Posterior vena cava (tissue), 2 donors: ENCODE data around the gene ERCC8. TPM values are rescaled to one million over a fixed set of nuclear protein-coding genes. Genes with fewer than 3 reads are reported as not detected.

Experiments
- DNase-seq: peaks from one replicate; pipeline ENCODE4 v3.0.0-alpha.2; 2020; ENCODE audit warnings: low spot score
- intact Hi-C, 2 donors: fragments of 100-400 bp; cut with DNase I; formaldehyde crosslinking; loops; one replicate each; pipeline versions ENCODE4 v1.14.1 to v1.14.2; 2022 to 2023
- total RNA-seq, 2 donors: library from RNA; stranded (reverse); fragmentation: NEBNext Ultra II Directional; extraction: Animal tissue kit (Norgen Biotek cat#: 25700); gene quantifications; one replicate each; pipeline ENCODE4 v1.2.1, GENCODE V29; 2021
- donor health status: DM: yes; HTN: yes; CAD: no.
- donor health status: DM: yes; HTN: yes; CAD: no.

The ERCC8 gene
- total RNA-seq, 2 donors from 2014 or later: 9.4 to 12.2 TPM

DNA sequence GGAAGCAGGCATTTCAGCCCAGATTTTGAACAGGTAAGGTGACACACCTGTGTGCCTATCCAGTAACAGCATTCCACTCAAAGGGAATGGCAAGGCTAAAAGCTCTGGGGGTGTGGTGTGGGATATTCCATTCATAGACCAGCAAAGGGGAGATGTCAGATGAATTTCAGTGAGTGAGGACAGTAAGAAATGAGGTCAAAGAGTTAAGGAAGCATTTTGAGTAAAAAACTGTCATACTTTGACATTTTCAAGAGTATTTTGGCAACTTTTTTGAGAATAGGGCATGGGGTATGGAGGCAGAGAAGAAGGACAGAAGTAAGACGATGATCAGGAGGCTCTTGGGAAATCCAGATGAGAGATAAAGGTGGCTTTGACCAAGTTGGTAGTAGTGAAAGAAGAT is 98.6 kb downstream of the ERCC8 start:
- intact Hi-C loops: no loop called here
- no peak for DNase-seq

DNA sequence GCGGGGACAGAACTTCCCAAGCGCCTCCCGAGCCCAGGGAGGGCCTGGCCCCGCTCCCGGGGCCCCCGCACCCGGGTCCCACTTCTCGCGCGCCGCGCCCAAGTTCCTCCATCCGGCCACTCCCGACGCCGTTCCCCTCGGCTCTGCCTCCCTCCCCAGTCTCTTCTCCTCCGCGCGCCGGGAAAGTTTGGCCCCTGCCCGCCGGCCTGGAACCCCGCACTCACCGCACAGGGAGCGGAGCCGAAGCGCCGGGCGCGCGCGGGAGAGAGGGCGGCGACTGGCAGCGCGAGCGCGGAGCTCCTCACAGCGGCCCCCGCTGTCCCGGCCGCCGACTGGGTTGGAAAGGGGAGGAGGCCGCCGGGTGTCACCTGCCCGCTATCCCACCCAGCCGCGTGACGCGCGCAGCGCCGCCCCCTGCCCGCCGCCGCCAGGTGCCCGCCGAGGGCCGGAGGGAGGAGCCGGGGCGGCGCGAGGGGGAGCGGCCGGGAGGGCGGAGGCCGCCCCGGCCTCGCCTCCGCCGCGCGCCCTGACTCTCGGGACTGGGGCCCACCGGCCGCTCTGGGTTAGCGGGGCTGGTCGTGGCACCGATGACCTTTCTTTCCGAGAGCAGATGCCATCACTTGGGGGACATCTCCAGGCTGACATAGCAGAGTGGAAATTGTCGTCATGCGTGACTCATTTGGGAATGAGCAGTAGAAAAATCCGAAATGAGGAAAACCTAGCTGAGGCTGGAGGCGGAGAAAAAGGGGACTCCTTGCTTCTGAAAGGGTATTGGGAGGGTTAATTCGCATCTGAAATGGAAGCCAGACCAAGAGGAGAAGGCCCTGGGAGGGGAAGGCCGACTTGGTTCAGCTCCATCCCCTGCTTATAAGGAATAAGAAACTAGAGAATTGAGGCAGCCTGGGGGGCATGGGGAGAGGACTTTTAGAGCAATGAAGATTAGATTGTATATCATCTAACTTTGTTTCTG is 100.6 kb downstream of the ERCC8 start, which contains the start of gene ELOVL7:
TSS of gene ELOVL7 (minus strand) at position 334 of the 970 bp plus-strand sequence. CDS start 56,872 bp downstream, outside the sequence.
- intact Hi-C loops: no loop called here
- DNase-seq: peak; percentile 83

DNA sequence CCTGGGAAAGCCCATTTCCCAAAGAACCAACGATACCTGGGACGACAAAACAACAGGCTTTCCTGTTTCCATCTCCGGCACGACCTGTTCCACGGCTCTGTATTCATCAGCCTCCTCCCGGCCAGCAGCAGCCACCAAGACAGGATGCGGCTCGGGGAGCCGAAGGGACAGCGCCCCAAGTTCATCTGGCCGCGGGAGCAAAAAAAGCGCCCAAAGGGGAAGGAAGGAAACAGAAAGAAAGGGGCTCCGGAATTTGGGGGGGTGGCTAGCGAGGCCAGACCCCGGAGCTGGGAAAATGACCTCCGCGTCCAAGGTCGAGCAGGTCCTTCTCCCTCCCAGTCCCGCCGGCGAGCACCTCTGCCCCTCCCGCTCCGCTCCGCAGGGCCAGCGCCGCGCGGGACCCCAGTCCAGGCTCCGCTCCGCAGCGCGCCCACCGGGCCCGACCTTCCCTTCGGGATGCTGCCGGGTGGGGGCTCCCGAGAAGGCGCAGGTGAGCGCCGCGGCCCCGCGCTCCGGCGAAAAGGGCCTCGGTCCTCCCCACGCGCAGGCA is 101.4 kb downstream of the ERCC8 start:
- intact Hi-C loops: no loop called here
- no peak for DNase-seq

DNA sequence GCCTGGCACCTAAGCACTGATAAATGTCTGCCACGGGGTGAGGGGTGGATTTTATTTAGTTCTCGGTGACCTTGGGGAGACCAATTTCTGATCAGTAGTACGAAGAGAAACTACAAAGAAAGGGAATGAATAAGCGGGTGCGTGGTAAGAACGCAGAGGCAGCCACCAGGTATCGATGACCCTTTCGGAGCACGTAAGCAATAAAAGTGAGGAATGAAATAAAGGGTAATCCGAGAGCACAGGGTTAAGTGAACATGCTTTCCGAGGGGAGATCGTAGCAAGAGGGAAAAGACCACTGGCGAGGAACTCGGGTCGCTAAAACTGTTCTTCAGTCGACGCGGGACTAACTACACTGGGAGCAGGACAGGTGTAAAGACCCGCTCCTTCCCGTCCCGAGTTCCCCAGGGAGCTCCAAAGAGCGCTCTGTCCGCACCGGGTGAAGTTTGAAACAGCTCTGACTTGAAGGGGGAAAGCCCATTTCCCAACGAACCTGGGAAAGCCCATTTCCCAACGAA is 101.9 kb downstream of the ERCC8 start:
- DNase-seq: no peak
- intact Hi-C loops: no loop called here

DNA sequence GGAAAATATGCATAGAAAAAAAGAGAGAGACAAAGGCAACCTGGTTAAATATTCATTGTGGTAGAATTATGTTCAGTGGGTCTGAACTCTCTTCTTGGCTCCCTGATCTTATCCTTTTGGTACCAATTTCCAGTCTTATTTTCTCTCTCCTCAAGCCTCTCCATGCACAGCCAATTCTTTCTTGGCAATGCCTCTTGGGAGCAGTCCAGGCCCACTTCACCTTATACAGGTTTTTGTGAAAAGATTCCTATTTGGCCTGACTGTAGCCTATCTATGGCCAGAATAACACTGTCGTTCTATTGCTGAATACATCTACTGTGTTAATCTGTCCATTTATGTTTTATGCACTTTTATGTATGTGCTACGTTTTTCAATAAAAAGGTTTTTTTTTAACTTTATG is 103.5 kb downstream of the ERCC8 start:
- no peak for DNase-seq
- intact Hi-C loops: no loop called here

DNA sequence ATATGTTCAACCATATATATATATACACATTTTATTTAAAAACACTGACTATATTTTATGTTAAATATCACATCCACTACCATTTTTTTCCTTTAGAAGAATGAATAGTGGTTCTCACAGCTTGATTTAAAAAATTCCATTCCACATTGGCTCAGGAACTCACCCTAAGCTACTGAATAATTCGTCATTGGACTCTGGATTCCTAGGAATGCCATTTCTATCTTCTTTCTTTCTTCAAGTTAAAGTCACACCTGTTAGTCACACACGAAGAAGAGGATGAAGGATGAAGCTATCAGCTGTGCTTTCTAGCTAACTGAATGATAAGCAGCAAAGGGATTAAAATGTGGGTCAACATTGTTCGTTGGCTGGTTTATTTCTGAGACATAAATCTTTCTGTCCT is 108.7 kb downstream of the ERCC8 start:
- intact Hi-C loops: no loop called here
- no peak for DNase-seq

DNA sequence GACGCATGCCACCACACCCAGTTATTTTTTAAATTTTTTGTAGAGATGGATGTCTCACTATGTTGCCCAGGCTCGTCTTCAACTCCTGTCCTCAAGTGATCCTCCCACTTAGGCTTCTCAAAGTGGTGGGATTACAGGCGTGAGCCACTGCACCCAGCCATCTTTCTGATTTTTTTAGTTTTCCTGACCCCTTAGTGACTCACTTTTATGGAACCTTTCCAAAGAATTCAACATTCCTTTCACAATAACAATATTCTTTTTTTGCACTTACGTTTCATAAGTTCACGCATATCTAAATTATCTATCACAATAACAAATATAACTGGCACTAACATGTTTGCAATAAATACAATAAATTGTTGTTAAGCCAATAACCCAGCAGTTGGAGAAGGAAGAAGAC is 109.3 kb downstream of the ERCC8 start:
- intact Hi-C loops: no loop called here

DNA sequence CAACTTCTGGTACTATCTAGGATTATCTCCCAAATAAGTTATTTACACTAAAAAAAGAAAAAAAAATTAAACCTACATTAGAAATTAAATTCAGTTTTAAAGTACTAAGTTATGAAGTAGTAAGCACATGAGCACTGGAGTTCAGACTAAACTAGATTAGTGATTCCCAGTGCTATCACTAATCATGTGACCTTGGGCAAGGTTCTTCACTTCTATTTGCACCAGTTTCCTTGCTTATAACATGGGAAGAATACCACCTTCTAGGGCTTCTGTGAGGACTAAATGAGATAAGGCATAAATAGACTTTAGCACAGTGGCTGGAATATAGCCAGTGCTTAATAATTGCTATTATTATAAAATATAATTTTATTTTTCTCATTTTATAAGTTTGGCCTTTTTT is 111.3 kb downstream of the ERCC8 start:
- intact Hi-C loops: no loop called here
- DNase-seq: no peak

More for the DNA sequence above, 109.3 kb downstream of the ERCC8 start:
- DNase-seq: no peak

DNA sequence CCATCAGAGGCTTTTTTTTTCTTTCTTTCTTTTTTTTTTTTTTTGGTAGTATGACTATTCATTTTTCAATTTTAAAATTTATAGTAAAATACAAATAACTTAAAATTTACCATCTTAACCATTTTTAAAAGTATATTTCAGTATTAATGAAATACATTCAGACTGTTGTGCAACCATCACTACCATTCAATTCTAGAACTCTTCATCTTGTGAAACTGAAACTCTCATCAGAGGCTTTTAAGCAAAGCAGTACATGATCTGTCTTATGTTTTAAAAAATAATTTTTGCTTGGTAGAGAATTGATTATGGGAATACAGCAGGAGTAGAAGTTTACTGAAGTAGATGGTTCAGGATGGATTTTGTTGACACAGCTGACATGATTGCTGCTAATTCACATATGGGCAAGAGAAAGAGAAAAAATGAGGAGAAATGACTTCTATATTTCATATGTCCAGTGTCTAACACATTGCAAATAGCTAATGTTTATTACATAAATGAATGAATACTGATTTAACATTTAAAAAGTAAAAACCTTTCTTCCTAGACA is 114.2 kb downstream of the ERCC8 start:
- DNase-seq: no peak
- intact Hi-C loops: no loop called here

DNA sequence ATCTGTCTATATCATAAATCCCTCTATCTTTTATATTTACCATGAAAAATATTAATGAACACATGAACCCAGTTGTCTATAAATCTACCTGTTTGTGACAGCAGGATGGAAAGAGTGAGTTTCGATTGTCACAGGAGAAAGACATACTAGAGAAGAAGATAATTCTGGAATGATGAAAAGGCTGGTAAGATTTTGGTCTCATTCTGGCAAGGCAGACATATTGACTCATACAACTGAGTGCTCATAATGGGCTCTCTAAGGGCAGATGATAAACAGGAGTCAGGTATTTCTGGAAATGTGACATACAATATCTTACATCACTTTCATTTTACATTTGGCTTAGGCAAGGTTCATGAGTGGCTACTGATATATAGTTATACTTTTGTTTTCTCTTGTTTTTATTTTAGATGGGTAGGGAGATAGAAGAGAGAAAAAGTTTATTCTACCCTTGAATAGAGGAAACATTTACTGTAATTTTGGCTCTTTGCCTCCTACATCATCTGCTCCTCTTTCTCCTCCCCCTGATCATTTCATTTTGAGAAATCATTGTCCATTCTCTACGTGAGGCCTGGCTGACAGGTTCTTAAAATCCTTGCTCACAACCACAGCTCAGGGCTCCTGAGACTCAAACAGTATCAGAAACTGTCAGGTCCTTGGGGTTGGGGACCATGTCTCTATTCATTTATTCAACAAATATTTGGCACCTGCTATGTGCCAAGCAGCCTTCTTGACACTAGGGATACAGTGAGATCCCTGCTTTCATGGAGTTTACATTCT is 115.2 kb downstream of the ERCC8 start:
- intact Hi-C loops: no loop called here
- DNase-seq: no peak

DNA sequence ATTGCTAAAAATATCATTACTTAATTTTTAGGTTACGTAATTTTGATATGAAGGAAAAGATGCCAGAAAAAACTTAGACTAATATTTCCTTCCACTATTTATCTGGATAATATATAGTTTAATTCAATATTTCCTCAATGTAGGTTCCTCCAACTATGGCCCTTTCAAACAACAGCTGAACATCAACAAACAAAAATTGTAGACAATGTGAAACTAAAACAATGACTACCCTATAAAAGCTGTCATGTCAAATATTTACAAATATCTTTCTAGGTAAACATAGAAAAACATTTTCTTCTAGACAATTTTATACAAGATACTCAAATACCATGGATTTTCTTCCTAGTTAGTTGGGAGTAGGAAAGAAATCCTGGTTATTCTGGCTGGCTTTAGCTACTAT is 117.7 kb downstream of the ERCC8 start:
- intact Hi-C loops: no loop called here
- DNase-seq: no peak

DNA sequence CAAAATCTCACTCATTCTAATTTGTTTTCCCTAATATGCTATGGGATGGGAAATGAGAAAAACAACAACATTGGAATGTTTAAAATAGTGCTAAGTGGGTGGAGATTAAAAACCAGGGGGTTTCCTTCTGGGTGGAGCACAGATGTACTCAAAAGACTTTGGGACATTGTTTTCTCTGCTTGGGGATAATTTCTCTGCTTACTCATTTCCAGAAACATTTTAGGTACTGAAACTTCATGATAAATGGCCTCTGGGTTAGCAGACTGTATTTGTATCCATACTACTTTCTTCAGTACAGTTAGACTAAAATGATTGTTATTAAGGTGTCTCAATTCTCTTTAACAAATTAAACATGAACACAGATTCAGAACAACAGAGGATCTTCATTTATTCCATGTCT is 118.2 kb downstream of the ERCC8 start:
- intact Hi-C loops: no loop called here
- no peak for DNase-seq

Other genes starting within 250 kb of the ERCC8 start
- gene DEPDC1B, start 244.9 kb downstream of the ERCC8 start, total RNA-seq: under 1 TPM; 0.37 to 0.67 TPM
- 1 to 10 TPM; 2.7 to 4.3 TPM for gene ELOVL7, start 100.8 kb downstream of the ERCC8 start, total RNA-seq
- 10 to 100 TPM; 28.3 to 45.0 TPM for gene NDUFAF2, start 135 bp upstream of the ERCC8 start, total RNA-seq
- 10 to 100 TPM; 35.9 to 39.3 TPM for gene SMIM15, start 217.4 kb upstream of the ERCC8 start, total RNA-seq